CD1c-positive myeloid dendritic cell (primary cell): ENCODE results near the gene MRE11.

Source experiments
- DNase-seq: peaks from one replicate; pipeline ENCODE4 v3.0.0-alpha.2; 2016; ENCODE audit errors: extremely low spot score

The MRE11 gene

DNA sequence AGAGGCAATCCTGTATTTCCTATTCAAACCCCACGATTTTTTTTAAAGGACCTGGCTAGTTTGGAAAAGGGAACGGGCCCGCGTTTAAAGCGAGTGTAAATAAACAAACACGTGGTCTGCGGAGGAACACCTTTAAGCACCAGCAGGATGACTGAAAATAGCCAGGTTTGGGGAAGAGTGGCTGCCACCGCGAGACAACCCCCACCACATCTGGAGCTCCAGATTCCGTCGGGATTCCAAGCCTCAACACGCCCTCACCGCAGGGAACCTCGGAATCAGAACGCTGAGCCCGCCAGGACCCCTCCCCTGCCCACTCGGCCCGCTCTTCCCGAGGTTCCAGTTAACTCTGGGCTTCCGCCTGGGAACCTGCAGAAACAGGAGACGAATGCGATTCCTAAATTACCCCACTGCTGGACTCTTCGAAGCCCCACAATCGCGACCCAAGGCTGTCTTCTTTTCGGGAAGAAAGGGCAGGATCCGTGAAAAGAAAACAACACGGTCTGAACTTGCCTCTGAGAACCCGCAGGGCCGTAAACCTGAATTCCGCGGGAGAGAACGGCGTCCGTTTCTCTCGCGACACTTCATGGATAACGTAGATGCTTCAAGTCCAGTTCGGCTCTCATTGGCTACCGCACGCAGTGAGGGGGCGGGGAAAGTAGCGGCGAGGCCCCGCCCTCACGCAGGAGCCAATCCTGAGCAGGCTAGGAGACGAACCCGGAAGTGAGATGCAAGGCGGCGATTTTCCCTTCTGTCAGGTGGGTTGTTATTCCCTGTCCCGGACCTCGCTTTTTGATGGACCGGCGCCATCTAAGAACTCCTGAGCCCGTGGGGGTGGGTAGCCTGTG, at the start of gene MRE11, which contains the start of gene ANKRD49:
MRE11 (minus strand) TSS at position 564 of the 845 bp plus-strand sequence. CDS start 1,043 bp downstream, outside the sequence.
ANKRD49 (plus strand) TSS at position 704 of the 845 bp plus-strand sequence. CDS start 2,710 bp downstream, outside the sequence.
- DNase-seq, result peak; percentile 99

DNA sequence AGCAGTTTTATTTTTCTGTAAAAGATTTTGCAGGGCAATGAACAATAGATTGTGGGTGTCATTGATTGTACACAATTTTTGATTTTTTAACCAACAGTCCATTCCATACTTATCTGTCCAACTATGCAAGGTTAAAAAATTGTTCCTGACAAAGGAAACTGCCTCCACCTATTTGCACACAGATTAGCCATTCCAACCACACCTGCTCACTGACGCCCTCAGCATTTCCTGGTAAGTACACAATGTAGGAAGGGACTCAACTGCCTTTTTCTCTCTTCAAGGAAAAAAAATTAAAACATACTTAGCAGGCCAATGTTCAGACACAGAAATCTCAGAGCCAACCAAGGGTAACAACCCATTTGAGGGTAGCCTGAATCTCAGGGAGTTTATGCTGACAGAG, 45.8 kb upstream of the MRE11 start:
- DNase-seq, result no peak

GRCh38 chr11:94537031-94537600, 43.5 kb upstream of the MRE11 start:
- DNase-seq, result no peak

DNA sequence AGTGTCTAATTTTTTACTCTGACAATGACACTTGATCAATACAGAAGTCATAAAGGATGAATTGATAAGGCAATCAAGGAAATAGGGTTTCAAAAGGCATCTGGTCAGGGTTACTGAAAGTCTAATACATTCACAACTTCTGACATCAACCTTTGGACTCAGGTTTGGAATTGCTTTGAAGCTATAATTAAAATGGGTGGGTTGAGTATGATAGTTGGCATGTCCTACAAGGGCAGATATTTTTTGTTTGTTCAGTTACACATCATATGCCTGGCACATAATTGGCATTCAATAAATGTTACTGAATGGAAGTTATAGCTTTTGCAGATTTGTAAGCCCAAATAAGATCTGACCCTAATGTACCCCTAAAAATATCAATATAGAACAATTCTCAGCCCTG, 42.7 kb upstream of the MRE11 start:
- no peak for DNase-seq

GRCh38 chr11:94533696-94534630, 40.3 kb upstream of the MRE11 start:
- DNase-seq, result peak; percentile 23

GRCh38 chr11:94533206-94533605, 39.6 kb upstream of the MRE11 start:
- DNase-seq, result no peak

DNA sequence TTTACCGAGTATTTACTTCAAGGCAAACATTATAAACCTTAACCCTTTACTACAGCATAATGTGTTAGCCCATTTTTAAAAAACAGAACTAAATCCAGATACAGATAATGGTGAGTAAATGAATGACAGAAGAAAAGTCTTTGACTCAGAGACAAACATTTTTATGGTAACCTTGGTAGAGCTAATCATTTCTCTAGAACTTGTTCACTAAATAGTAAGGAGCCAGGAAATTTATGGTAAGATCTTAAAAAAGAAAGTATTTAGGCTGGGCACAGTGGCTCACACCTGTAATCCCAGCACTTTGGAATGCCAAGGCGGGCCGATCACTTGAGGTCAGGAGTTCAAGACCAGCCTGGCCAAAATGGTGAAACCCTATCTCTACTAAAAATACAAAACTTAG, 38.6 kb upstream of the MRE11 start:
- no peak for DNase-seq

- DNase-seq, result no peak
Measured at GRCh38 chr11:94528551-94528950, 34.9 kb upstream of the MRE11 start.

DNA sequence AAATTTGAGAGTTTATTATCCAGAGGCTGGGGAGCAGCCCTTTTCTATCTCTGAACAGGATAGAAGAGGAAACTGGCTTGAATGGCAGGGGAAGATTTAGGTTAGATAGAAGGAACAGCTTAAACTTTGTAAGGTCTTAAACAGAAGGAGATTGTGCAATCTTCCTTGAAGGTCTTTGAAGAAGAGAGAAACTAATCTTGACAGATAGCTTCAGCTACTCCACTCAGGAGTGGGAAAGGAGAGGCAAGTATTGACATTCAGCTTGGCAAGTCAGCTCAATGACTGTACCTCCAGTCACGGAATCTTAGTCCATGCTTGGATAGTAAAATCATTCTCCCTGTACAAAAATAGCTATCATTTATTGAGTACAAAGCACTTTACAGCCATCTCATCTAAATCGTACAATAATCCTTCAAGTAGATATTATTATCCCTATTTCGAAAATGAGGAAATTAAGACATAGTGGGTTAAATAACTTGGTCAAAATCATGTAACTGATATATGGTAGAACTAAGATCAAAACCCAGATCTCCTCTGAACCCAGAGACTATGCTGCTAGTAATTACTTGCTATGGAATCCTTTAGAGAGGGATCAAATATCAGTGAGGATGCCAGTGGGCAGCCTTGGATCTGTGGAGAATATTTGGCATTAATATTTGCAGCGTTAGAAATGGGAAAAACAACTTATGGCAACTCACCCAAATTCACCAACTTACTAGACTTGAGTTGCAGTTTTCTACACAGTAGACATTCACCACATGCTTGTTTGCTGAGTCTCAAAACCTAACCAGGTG, 33.2 kb upstream of the MRE11 start:
- peak; percentile 24 for DNase-seq

DNA sequence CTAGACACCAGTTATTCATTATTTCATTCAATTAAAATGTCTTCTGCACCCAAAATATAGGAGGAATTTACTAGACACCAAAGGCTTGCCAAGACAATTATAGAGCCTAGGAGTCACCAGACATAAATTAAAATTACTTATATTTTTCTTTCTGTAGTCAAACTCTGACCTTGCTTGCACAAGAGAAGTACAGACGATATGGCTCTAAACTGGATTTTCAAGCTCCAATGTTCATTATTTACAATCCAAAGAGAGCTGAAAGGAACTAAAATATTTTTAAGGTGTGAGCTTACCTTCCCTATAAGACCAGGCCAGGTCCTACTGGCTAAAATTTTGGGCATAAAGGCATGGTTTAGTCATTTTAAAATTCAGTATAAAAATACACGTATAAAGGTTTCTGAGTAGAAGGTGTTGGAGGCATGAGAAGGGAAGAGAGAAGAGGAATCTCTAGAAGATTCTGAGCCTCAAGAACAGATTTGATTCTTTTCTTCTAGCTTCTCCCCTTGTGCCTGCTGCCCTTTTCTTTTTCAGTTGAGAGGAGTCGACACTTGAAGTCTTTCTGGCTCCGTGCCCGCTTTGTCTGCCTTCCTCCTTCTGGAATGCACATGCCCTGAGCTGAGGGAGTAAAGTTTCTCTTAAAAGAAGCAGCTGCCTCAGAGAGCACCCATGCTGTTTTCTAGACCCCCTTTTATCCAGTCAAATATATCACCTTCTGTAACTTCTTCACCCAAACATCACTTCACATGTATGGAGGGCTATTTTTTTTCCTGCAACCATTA, 32.1 kb upstream of the MRE11 start:
- peak; percentile 60 for DNase-seq

DNA sequence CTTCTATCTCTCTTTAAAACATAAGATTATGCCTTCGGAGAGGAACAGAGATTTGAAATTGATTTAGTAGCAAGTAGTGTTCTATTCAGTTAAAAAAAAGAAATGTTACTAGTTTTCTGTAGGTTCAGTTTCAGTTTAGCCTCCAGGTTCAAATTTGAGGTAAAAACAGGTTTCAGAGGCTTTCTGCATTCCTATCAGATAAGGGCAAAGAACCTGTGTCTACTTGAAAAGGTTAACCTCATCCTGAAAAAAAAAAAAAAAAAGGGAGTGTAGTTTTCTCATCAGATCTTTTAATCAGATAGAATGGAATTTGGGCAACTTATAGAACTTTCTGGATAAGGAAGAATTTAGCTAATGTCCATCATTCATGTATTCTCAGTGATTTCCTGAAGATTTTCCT, 30.7 kb upstream of the MRE11 start:
- no peak for DNase-seq

DNA sequence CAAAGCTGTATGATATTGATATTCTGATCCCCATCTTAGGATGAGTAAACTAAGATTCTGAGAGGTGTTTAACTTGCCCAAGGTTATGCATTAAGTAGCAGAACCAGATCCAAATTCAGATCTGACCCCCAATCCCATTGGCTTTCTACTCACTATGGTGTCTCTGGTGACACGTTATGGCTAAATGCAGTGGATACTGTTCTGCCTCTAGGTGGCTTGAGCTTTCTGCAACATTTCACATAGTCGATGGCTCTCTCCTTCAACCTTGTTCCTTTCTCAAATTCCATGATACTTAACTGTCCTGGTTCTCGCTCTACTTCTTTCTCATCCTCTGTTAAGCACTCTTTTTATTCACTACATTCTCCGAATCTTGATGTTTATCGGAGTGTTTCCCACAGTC, 28.0 kb upstream of the MRE11 start:
- DNase-seq, result peak; percentile 33

DNA sequence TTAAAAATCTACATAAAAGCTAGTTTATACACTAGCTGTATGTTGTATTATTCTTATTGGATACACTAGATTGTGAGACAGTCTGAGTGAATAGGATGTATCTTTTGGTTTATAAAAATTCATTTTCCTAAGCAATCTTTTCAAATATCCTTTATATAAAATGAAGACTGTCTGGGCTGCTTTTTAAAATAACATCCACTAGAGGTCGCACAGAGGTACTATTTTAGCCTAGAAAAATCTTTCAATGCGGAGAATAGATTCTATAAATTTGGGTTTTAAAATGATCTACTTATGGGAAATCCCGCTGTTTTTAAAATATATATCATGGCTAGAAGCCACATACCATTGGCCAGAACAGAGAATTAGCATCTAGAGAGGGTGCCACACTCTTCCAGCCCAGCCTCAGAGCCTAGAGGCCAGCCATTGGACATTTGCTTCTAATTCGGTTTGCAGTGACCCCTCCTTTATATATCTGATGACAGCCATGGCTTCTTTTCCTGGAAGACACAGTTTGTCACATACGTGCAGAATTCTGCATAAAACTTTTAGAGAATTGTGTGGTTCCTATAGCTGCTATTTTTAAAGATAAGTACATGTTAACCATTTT, 25.9 kb upstream of the MRE11 start:
- peak; percentile 64 for DNase-seq

DNA sequence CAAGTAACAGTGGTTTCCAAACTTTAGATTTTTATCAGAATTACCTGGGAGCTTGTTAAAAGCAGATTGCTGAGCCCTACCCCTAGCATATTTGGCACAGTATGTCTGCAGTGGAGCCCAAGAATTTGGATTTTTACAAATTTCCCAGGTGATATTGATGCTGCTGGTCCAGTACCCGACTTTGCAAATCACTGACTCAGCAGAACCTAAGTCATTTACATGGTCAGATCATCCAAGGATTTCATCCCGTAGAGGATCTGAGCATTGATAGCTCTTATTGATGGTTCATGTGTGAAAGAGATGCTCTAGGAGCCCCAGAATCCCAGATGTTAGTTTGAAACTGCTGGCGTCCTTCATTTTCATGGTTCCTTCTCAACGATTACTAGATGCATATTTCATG, 24.7 kb upstream of the MRE11 start:
- DNase-seq, result no peak

GRCh38 chr11:94516725-94517124, 23.1 kb upstream of the MRE11 start:
- no peak for DNase-seq

- DNase-seq, result no peak
Measured at GRCh38 chr11:94515398-94515797, 21.8 kb upstream of the MRE11 start.

DNA sequence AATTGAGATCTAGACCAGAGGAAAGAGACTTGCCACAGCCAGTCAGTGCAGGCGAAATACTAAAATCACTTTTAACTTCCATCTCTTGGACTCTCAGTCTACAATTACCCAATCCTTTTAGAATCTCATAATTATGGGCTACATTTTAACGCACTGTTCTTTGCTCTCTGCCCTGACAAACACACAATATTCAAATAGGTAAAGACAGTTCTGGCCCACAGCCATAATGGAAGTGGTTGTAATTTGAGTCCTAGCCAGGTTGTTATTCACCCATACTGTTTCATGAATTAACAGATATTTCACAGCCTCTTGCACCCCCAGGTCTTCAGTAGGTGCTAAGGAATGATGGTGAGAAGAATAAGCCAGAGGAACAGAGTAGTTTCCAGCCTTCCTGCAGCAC, 19.4 kb upstream of the MRE11 start:
- no peak for DNase-seq

GRCh38 chr11:94511932-94512781, 18.5 kb upstream of the MRE11 start, which contains the start of gene C11orf97:
C11orf97 (plus strand) TSS chr11:94512461; CDS start chr11:94512529, 68 bp downstream.
- DNase-seq, result peak; percentile 56

- peak; percentile 20 for DNase-seq
Measured at GRCh38 chr11:94507485-94507884, 13.8 kb upstream of the MRE11 start.
